ENCODE results near the gene LCN2.

GRCh38 chr9:128180001-128180400 is 30.7 kb downstream of the LCN2 start:
- no peak for TF ChIP-seq GATA2 (IDR thresholded peaks at IDR 0.05; ENCODE audit: low read depth, low read length)
- TF ChIP-seq GATA3 (IDR thresholded peaks at IDR 0.05; ENCODE audit: low read depth, low read length) = no peak

All from SH-SY5Y (cell line).